Activated CD8-positive, alpha-beta T cell treated with anti-CD3 and anti-CD28 coated beads for 36 hours (primary cell): ENCODE data around the gene ZFYVE28. TPM values are rescaled to one million over a fixed set of nuclear protein-coding genes. Genes with fewer than 3 reads are reported as not detected.
A peak's percentile ranks its signal among the peaks of the same experiment; 100 is the strongest.

ENCODE experiments used
- ATAC-seq: fragments of 200-7000 bp; cut with Tn5 transposase; one replicate; pipeline ENCODE4 v1.10.0; 2021; ENCODE audit warnings: mild to moderate bottlenecking, moderate library complexity
- CTCF ChIA-PET: fragments of 350-600 bp; sonication (Branson Sonifier 250); formaldehyde crosslinking; loops from one replicate; lab custom pipeline; 2021; ENCODE audit warnings: antibody characterized with exemption; lab: Charles Lee
- POLR2A ChIA-PET: fragments of 350-600 bp; sonication (Branson Sonifier 250); formaldehyde crosslinking; loops from one replicate; lab custom pipeline; 2021; ENCODE audit warnings: antibody characterized with exemption; lab: Charles Lee
- DNase-seq: peaks from one replicate; pipeline ENCODE4 v3.0.0-alpha.2; 2020
- H3K27ac Mint-ChIP-seq: one replicate; pipeline ENCODE4 v1.8.0; 2021; ENCODE audit warnings: mild to moderate bottlenecking, mixed read lengths
- H3K27me3 Mint-ChIP-seq: one replicate; pipeline ENCODE4 v1.8.0; 2021; ENCODE audit warnings: mixed read lengths
- H3K36me3 Mint-ChIP-seq: one replicate; pipeline ENCODE4 v1.8.0; 2021; ENCODE audit warnings: low read depth, mixed read lengths
- H3K4me1 Mint-ChIP-seq: one replicate; pipeline ENCODE4 v1.8.0; 2021; ENCODE audit warnings: low read depth, mixed read lengths
- H3K4me3 Mint-ChIP-seq: one replicate; pipeline ENCODE4 v1.8.0; 2021; ENCODE audit warnings: mild to moderate bottlenecking, moderate library complexity, mixed read lengths
- H3K9me3 Mint-ChIP-seq: one replicate; pipeline ENCODE4 v1.8.0; 2021; ENCODE audit warnings: mixed read lengths
- CTCF ChIP-seq: fragments of 200-600 bp; IDR thresholded peaks from one replicate; pipeline ENCODE4 v1.8.0; 2022; ENCODE audit warnings: antibody characterized with exemption, mild to moderate bottlenecking
- intact Hi-C: fragments of 100-400 bp; cut with micrococcal nuclease; formaldehyde crosslinking; loops from one replicate; pipeline ENCODE4 v1.10.0; 2022
- total RNA-seq, 2 experiments: library from RNA; stranded (reverse); gene quantifications; one replicate each; pipeline ENCODE4 v1.2.3, GENCODE V29; 2021

The ZFYVE28 gene
- total RNA-seq, 2 experiments from 2014 or later, result 4.9 to 7.0 TPM

- Mint-ChIP-seq H3K27me3 (no peaks in the 10 kb centered on the region), H3K27ac (no peak overlapping the region), H3K4me1 (peaks cover 46% of the 10 kb centered on the region), H3K4me3 (no peak overlapping the region), H3K36me3 (no peaks in the 10 kb centered on the region), H3K9me3 (no peaks in the 10 kb centered on the region)
- ATAC-seq (no peak), DNase-seq (no peak)
- TF ChIP-seq CTCF, result no peak
- ChIA-PET POLR2A (interaction anchor here (1.8 kb wide), 1 partner anchor 11 kb away, joined by 5 read pairs; no protein-coding TSS in a partner anchor), CTCF (no interaction called here)
- intact Hi-C loops, result no loop called here
These were observed 132.6 kb downstream of the ZFYVE28 start for GRCh38 chr4:2285613-2286381.

GRCh38 chr4:2284934-2285612 is 133.4 kb downstream of the ZFYVE28 start:
- DNase-seq (no peak), ATAC-seq (no peak)
- Mint-ChIP-seq H3K36me3 (no peaks in the 10 kb centered on the region), H3K4me1 (peaks cover 44% of the 10 kb centered on the region), H3K27me3 (no peaks in the 10 kb centered on the region), H3K4me3 (no peak overlapping the region), H3K27ac (peak overlapping the region; percentile 34), H3K9me3 (no peaks in the 10 kb centered on the region)
- intact Hi-C loops, result loop anchor here (5.0 kb wide), 1 partner anchor 127 kb away; no protein-coding TSS in a partner anchor
- CTCF ChIA-PET, result no interaction called here
- POLR2A ChIA-PET, result interaction anchor here (1.8 kb wide), 1 partner anchor 12 kb away, joined by 5 read pairs; no protein-coding TSS in a partner anchor
- TF ChIP-seq CTCF, result no peak

DNA sequence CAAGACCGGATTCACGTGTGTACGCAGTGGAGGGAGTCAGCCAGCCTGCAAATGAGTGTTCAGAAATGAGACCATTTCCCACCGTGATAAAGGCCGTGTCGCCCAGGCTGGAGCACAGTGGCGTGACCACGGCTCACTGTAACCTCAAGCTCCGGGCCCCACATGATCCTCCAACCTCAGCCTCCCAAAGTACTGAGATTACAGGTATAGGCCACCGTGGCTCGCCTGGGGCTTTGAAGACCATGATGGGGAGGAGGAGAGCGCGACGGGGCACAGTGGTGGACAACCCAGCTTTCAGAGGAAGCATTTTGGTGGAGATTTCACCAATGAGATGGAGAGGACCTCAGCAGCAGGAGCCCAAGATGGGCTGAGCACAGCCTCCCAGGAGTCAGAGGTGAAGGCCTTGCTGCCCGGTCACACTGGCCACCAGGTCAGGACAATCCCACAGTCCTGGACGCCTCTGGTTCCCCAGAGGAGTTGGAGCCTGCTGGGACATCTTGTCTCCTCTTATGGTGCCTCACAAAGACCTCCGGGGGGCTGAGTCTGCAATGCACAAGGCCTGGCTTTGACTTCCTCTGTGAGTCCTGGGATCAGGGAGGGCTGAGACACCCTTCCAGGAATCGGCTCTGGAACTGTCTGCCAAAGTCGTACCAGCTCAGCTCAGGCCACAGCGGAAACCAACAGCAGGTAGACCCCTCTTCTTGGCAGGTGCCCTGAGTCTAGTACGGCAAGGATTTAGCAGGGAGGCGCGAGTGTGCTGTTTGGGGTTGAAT is 134.1 kb downstream of the ZFYVE28 start:
- H3K27ac Mint-ChIP-seq, result no peak overlapping the region
- CTCF ChIA-PET, result no interaction called here
- intact Hi-C loops, result loop anchor here (5.0 kb wide), 1 partner anchor 128 kb away; no protein-coding TSS in a partner anchor

DNA sequence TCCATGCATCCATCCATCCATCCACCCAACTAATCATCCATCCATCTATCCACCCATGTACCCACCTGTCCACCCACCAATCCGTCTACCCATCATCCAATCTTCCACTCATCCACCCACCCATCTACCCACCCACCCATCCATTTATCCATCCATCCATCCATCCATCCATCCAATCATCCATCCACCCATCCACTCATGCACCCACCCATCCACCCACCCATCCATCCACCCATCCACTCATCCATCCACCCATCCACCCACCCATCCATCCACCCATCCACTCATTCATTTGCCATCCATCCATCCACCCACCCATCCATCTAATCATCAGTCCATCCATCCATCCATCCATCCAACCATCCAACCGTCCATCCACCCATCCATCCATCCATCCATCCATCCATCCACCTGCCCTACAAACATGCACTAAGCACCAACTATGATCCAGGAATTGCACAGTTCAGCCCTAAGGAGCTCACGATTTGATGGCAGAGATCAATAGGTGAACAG is 135.2 kb downstream of the ZFYVE28 start:
- DNase-seq, result no peak
- ChIA-PET POLR2A (interaction anchor here (1.2 to 2.0 kb wide), 2 partner anchors 9 to 13 kb away, joined by 3 to 6 read pairs; no protein-coding TSS in a partner anchor), CTCF (no interaction called here)
- Mint-ChIP-seq H3K27me3 (no peaks in the 10 kb centered on the region), H3K4me1 (peaks cover 37% of the 10 kb centered on the region), H3K4me3 (no peak overlapping the region), H3K36me3 (no peaks in the 10 kb centered on the region), H3K9me3 (no peaks in the 10 kb centered on the region), H3K27ac (no peak overlapping the region)
- intact Hi-C loops, result loop anchor here (5.0 kb wide), 1 partner anchor 129 kb away; no protein-coding TSS in a partner anchor
- ATAC-seq, result no peak
- no peak for TF ChIP-seq CTCF

More for the DNA sequence above, 134.1 kb downstream of the ZFYVE28 start:
- no peak for ATAC-seq
- Mint-ChIP-seq H3K9me3 (no peaks in the 10 kb centered on the region), H3K36me3 (no peaks in the 10 kb centered on the region), H3K4me1 (peaks cover 37% of the 10 kb centered on the region), H3K4me3 (no peak overlapping the region), H3K27me3 (no peaks in the 10 kb centered on the region)
- no peak for TF ChIP-seq CTCF
- DNase-seq, result no peak
- POLR2A ChIA-PET, result interaction anchor here (1.2 kb wide), 1 partner anchor 10 kb away, joined by 3 read pairs; no protein-coding TSS in a partner anchor
